Neutrophil (primary cell): ENCODE results near the gene CACNA1A.

Experiments used
- H3K27ac ChIP-seq: fragments of 200-600 bp; sonication (generic); 2 replicates; pipeline ENCODE4 v1.5.1; 2016; ENCODE audit warnings: mild to moderate bottlenecking, moderate library complexity
- H3K27me3 ChIP-seq: fragments of 200-600 bp; sonication (generic); 2 replicates; pipeline ENCODE4 v1.6.0; 2016; ENCODE audit warnings: mild to moderate bottlenecking
- H3K36me3 ChIP-seq: fragments of 200-600 bp; sonication (generic); 2 replicates; pipeline ENCODE4 v1.5.1; 2017
- H3K4me1 ChIP-seq, 2 experiments: fragments of 200-600 bp in 1 of 2; sonication (generic) in 1 of 2; 1 replicate in 1 of 2; 2 replicates in 1 of 2; pipeline versions ENCODE4 v1.5.1 to v1.6.1; 2013 to 2016; ENCODE audit warnings: low read depth in 1 of 2, low read length in 1 of 2, mild to moderate bottlenecking in 1 of 2, moderate library complexity in 1 of 2; ENCODE audit not compliant: control insufficient read depth in 1 of 2, insufficient read depth in 1 of 2
- H3K4me3 ChIP-seq, 2 experiments: fragments of 200-600 bp in 1 of 2; sonication (generic) in 1 of 2; 1 replicate in 1 of 2; 2 replicates in 1 of 2; pipeline ENCODE4 v1.5.1; 2013 to 2016; ENCODE audit warnings: low read depth in 1 of 2, low read length in 1 of 2, mild to moderate bottlenecking in 1 of 2, moderate library complexity in 1 of 2
- H3K9me3 ChIP-seq: fragments of 200-600 bp; sonication (generic); 2 replicates; pipeline ENCODE4 v1.5.1; 2016
- CTCF ChIP-seq: fragments of 200-600 bp; sonication (generic); IDR thresholded peaks from 2 replicates; pipeline ENCODE4 v1.5.1; 2016; ENCODE audit warnings: antibody characterized with exemption

CACNA1A gene

GRCh38 chr19:13398780-13399726, 107.2 kb downstream of the CACNA1A start:
- no peaks in the 10 kb centered on the region for H3K9me3 ChIP-seq
- no peaks in the 10 kb centered on the region for H3K36me3 ChIP-seq
- no peaks in the 10 kb centered on the region for H3K27me3 ChIP-seq
- no peak for TF ChIP-seq CTCF
- H3K4me1 ChIP-seq = no peaks in the 10 kb centered on the region
- no peak overlapping the region for H3K4me3 ChIP-seq
- H3K27ac ChIP-seq = no peak overlapping the region

GRCh38 chr19:13398182-13398581, 108.1 kb downstream of the CACNA1A start:
- no peaks in the 10 kb centered on the region for H3K27me3 ChIP-seq
- no peak overlapping the region for H3K4me3 ChIP-seq
- no peaks in the 10 kb centered on the region for H3K9me3 ChIP-seq
- H3K27ac ChIP-seq = no peak overlapping the region
- no peaks in the 10 kb centered on the region for H3K4me1 ChIP-seq
- TF ChIP-seq CTCF = no peak
- H3K36me3 ChIP-seq = no peaks in the 10 kb centered on the region

- Histone ChIP-seq H3K4me3 (no peak overlapping the region), H3K27me3 (no peaks in the 10 kb centered on the region), H3K9me3 (no peaks in the 10 kb centered on the region), H3K36me3 (no peaks in the 10 kb centered on the region), H3K4me1 (no peaks in the 10 kb centered on the region), H3K27ac (no peak overlapping the region)
- no peak for TF ChIP-seq CTCF
Measured at GRCh38 chr19:13396250-13397080, 109.8 kb downstream of the CACNA1A start.

- no peak for TF ChIP-seq CTCF
- Histone ChIP-seq H3K36me3 (no peaks in the 10 kb centered on the region), H3K9me3 (no peaks in the 10 kb centered on the region), H3K4me1 (no peaks in the 10 kb centered on the region), H3K27me3 (no peaks in the 10 kb centered on the region), H3K4me3 (no peak overlapping the region), H3K27ac (no peak overlapping the region)
Measured at GRCh38 chr19:13382633-13382938, 123.7 kb downstream of the CACNA1A start.

GRCh38 chr19:13381827-13382632, 124.2 kb downstream of the CACNA1A start:
- Histone ChIP-seq H3K27me3 (no peaks in the 10 kb centered on the region), H3K36me3 (no peaks in the 10 kb centered on the region), H3K4me1 (no peaks in the 10 kb centered on the region), H3K4me3 (no peak overlapping the region), H3K9me3 (no peaks in the 10 kb centered on the region), H3K27ac (no peak overlapping the region)
- TF ChIP-seq CTCF = no peak
